Peyer's patch (tissue), 4 donors: ENCODE data around the gene YDJC. TPM values are rescaled to one million over a fixed set of nuclear protein-coding genes. Genes with fewer than 3 reads are reported as not detected.

Experiments
- DNase-seq, 3 donors: peaks; one replicate each; pipeline ENCODE4 v3.0.0-alpha.2; 2017 to 2019
- H3K27ac ChIP-seq, 4 donors: fragments of 200-600 bp; sonication (generic); one replicate each; pipeline ENCODE4 v1.5.1; 2016 to 2019
- H3K27me3 ChIP-seq, 2 donors: fragments of 200-600 bp; sonication (generic); one replicate each; pipeline ENCODE4 v1.5.1; 2019
- H3K36me3 ChIP-seq, 3 donors: fragments of 200-600 bp; sonication (generic); one replicate each; pipeline ENCODE4 v1.5.1; 2016 to 2019
- H3K4me1 ChIP-seq, 4 donors: fragments of 200-600 bp; sonication (generic); one replicate each; pipeline ENCODE4 v1.5.1; 2016 to 2019
- H3K4me3 ChIP-seq, 4 donors: fragments of 200-600 bp; sonication (generic); 1 replicate in 3 of 4; 2 replicates in 1 of 4; pipeline ENCODE4 v1.5.1; 2016 to 2019; ENCODE audit warnings: mild to moderate bottlenecking in 1 of 4
- H3K9me3 ChIP-seq, 4 donors: fragments of 200-600 bp; sonication (generic); one replicate each; pipeline ENCODE4 v1.5.1; 2016 to 2019; ENCODE audit warnings: mild to moderate bottlenecking in 1 of 4
- CTCF ChIP-seq, 6 experiments: fragments of 450-650 bp in 4 of 6; fragments of 200-600 bp in 2 of 6; sonication (generic) in 1 of 6; IDR thresholded peaks; one replicate each; pipeline ENCODE4 v1.5.1; 2017 to 2019; ENCODE audit warnings: antibody characterized with exemption in 6 of 6, mild to moderate bottlenecking in 3 of 6, moderate library complexity in 1 of 6
- POLR2A ChIP-seq, 2 donors: fragments of 450-650 bp; IDR thresholded peaks; one replicate each; pipeline ENCODE4 v1.5.1; 2017; ENCODE audit warnings: antibody characterized with exemption in 2 of 2, mild to moderate bottlenecking in 2 of 2, moderate library complexity in 2 of 2
- total RNA-seq, 4 donors: library from RNA; depleted of rRNA; stranded (reverse); fragments of >200 nt; gene quantifications; one replicate each; pipeline ENCODE4 v1.1.0, GENCODE V29; 2016

YDJC gene
- total RNA-seq, 4 donors from 2014 or later, result 36.3 to 54.2 (median 38.8) TPM

DNA sequence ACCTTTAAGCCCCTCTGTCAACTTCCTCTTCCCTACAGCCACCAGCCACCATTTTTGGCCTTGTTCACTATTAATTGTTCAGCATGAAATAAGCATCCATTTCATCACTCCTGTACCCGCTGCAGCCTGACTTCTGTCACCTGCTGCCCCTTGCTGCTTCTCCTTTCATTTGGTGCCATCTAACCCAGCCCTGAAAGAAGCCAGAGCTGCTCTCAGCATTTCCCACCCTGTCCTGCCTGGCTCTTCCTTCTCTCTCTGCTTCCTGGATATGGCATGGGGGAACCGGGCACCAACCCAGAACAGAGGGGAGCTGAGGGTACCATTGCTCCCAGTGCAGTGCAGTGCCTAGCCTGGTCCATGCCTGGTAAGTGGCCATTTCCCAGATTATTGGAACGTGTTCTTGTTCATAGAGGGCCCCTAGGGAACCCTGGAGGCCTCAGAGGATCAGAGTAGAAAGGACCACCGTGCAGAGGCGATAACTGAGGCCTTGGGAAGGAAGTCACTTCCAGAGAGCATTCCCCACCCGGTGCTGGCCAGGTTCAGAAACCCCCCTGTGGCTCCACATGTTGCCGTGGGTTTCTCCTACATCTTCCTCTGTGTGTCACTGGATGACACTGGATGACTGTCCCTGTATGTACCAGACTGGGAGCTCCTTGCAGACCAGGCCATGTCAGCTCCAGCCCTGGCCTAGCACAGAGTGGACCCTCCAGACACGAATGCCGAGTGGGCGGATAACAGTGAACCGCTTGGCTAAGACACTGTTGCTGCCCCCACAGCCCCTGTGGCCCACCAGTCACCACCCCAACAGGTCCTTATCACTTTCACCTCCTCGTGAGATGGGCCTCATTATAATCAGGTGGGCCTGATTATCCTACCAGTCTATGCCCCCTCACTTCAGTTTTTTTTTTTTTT is 4.7 kb downstream of the YDJC start:
- TF ChIP-seq POLR2A (IDR thresholded peaks at IDR 0.05) (no peak), CTCF (IDR thresholded peaks at IDR 0.05) (no peak)
- Histone ChIP-seq H3K4me3 (no peak overlapping the region), H3K27ac (no peak overlapping the region), H3K36me3 (peaks cover 0 to 42% (median 0%) of the 10 kb centered on the region in 3 donors), H3K27me3 (no peaks in the 10 kb centered on the region), H3K9me3 (no peaks in the 10 kb centered on the region), H3K4me1 (peaks cover 0 to 16% (median 8%) of the 10 kb centered on the region in 4 donors)
- DNase-seq, result no peak

DNA sequence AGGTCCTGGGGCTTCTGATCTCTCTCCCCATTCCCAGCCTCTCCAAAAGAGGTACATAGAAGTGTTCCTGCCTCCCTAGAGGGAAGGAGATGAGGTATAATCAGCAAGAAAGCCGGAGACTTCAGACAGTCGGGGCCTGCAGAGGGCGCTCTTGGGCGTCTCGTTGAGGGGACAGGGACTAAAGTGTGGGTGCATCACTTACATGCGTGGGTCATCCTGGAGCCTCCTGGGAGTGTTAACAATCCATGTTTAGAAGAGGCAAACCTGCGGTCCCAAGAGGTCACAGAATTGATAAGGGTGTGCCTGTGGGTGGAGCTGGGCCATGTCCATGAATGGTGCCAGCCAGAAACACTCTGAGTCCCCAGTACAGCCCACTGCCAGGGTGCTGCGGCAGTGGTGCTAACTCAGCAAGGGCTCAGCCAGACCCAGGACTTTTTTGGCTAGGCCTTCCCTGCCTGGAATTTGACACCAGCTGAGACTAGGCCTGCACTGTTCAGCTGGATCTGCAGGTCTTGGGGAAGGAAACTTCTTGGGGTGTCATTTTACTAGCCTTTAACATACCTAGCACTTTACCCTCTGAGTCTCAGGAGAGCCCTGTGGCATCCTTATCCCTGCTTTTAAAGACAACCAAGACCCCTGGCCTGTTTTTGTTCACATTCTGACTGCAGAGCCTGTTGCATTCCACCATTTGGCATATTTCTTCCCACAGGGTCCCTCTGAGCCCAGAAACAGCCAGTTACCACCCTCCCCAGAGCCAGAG is 5.5 kb downstream of the YDJC start:
- no peak for DNase-seq
- H3K4me1 ChIP-seq, result peaks cover 0 to 16% (median 8%) of the 10 kb centered on the region in 4 donors
- peaks cover 0 to 42% (median 0%) of the 10 kb centered on the region in 3 donors for H3K36me3 ChIP-seq
- H3K4me3 ChIP-seq, result no peak overlapping the region
- TF ChIP-seq CTCF (IDR thresholded peaks at IDR 0.05), result peak in 3 of 6 experiments; percentile 20 to 34 (median 24)
- TF ChIP-seq POLR2A (IDR thresholded peaks at IDR 0.05), result no peak
- H3K27ac ChIP-seq, result no peak overlapping the region
- H3K27me3 ChIP-seq, result no peaks in the 10 kb centered on the region
- H3K9me3 ChIP-seq, result no peaks in the 10 kb centered on the region

DNA sequence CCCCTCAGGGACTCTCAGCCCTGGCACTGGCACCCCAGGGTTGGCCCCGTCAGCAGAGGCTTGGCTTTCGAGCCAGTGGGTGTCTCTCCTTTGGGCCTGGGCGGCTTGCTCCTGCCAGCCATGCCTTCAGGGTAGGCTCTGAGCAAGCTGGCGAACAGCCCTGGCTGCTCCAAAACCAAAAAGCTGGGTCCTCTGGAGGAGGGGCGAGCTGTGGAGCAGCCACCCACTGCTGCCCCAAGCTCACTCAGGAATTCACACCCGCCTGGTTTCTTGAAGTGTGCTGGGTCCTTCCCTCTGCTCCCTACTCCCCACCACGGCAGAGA is 6.2 kb downstream of the YDJC start:
- DNase-seq, result no peak
- no peak overlapping the region for H3K27ac ChIP-seq
- no peaks in the 10 kb centered on the region for H3K9me3 ChIP-seq
- peaks cover 0 to 40% (median 0%) of the 10 kb centered on the region in 3 donors for H3K36me3 ChIP-seq
- H3K4me3 ChIP-seq, result no peak overlapping the region
- no peak for TF ChIP-seq POLR2A (IDR thresholded peaks at IDR 0.05)
- no peak for TF ChIP-seq CTCF (IDR thresholded peaks at IDR 0.05)
- H3K27me3 ChIP-seq, result no peaks in the 10 kb centered on the region
- peaks cover 0 to 11% (median 3%) of the 10 kb centered on the region in 4 donors for H3K4me1 ChIP-seq

DNA sequence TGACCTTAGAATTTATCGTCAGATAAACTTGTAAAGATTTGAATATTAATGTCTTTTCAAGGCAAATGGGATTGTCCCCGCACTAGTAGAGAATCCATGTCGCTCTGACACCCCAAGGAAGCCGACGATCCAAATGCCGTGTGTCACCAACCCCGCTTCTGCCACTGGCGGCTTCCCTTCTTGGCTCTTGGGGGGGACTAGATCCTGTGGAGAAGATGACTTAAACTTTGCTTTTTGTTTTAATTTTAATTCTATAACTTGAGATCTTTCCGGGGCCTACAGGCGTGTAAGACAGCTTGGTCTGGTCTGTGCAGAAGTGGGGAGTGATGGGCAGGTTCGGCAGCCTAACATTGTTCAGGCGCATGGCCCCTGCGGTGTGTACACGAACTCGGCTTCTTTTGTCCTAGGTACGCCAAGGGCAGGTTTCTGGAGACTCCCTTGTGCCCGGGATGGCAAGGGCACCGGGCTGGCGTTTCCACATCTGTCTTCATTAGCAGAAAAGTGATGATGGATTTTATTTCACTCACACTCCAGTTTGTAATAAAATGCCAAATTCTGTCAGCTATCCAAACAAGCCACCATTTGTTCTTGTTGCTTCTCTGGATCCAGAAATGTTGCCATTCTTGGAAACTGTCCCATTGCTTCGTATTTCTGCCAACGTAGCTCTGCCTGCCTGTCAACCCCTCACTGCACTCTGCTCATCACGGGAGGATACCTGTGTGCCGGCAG is 6.7 kb downstream of the YDJC start:
- peaks cover 0 to 35% (median 0%) of the 10 kb centered on the region in 3 donors for H3K36me3 ChIP-seq

More for the DNA sequence above, 6.7 kb downstream of the YDJC start:
- TF ChIP-seq POLR2A (IDR thresholded peaks at IDR 0.05) (no peak), CTCF (IDR thresholded peaks at IDR 0.05) (no peak)
- Histone ChIP-seq H3K27me3 (no peaks in the 10 kb centered on the region), H3K27ac (no peak overlapping the region), H3K9me3 (no peaks in the 10 kb centered on the region), H3K4me1 (peaks cover 0 to 6% (median 0%) of the 10 kb centered on the region in 4 donors), H3K4me3 (no peak overlapping the region)
- DNase-seq, result no peak
